Kidney glomerular epithelial cell (primary cell): ENCODE data around the gene PICK1.
"Not testable (repeated sequence)": the region's sequence is repeated elsewhere in the genome, so short reads cannot be mapped to it uniquely, and the experiment has no call there.

Experiments used
- DNase-seq: peaks from one replicate; lab custom pipeline; 2025; lab: John Stamatoyannopoulos, UW

Gene PICK1

GRCh38 chr22:38030311-38031133 lies 26.7 kb upstream of the PICK1 start:
- DNase-seq: no peak

DNA sequence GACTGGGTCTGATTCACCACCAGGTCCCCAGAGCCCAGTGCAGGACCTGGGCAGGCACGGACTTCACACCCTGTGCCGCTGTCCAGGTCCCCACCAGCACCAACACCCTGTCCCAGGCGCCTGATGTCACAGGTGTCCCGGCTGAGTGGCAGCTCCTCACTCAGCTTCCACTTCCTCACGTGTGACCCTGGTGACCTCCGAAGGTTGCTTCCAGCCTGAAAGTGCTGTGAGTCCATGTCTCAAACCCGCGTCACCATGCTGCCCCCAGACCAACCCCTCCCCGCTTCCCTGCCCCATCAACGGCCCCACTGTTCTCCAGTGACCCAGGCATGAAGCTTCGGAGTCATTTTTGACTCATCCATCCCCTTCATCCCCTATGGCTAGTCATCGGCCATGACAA lies 25.7 kb upstream of the PICK1 start:
- no peak for DNase-seq

GRCh38 chr22:38032681-38033521 lies 24.3 kb upstream of the PICK1 start:
- DNase-seq: peak; percentile 39

DNA sequence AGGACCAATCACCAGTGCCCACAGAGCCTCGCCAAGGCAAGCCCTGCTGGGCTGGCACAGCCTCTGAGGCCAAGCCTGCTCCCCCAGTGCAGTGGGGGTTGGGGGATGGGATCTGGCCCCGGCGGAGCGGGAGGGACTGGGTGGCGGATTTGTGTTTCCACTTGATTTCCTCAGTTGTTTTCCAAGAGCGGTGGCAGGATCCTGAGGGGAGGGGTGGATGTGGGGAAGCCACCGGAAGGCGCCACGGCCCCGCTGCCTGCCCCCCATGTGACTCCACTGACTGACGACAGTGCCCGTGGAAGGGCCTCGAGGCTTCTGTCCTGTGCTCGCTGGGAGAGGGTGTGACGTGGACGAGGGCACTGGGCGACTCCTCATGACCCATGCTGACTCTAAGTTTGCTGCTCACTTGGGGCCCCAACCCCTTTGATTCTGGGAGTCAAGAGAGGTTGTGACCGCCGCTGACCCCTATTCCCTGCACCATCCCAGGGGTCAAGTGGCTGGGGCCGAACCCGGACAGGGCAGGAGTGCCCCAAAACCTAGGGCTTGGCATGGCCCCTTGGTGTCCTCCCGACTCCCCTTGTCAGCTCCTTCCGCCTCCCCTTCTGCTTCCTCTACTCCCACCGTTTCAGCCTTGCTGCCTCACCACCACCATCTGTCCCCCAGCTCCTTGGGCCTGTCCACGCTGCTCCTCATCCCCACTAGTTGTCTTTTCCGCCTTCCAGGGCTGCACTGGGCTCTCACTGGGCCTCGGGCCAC lies 23.5 kb upstream of the PICK1 start:
- no peak for DNase-seq

DNA sequence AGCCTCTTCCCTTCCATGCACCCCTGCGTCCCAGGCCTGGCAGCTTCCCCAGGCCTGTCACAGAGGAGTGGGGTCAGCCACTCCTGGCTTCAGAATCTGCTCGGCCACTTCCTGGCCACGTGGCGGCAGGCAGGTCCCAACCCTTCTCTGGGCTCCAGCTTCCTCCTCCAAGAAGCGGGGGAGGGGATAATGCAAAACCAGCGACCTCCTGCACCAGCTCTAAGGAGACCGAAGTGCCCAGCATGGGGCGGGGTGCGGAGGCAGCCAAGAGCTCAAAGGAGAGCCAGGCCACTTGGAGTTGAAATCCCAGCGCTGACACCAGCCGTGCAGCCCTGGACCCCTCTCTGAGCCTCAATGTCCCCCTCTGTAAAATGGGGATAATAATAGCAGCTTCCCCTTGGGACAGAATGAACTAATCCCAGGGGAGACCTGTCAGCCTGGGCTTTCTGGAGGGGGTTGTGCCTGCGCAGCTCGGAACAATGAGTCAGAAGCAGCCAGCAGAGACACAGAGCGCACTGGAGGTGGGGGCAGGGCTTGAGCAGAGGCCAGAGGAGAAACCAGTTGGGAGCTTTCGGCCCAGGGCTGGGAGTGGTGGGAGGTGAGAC lies 22.8 kb upstream of the PICK1 start:
- peak; percentile 78 for DNase-seq

- no peak for DNase-seq
These were observed 22.2 kb upstream of the PICK1 start for GRCh38 chr22:38034884-38035529.

- DNase-seq: no peak
These were observed 21.7 kb upstream of the PICK1 start for GRCh38 chr22:38035530-38035885.

DNA sequence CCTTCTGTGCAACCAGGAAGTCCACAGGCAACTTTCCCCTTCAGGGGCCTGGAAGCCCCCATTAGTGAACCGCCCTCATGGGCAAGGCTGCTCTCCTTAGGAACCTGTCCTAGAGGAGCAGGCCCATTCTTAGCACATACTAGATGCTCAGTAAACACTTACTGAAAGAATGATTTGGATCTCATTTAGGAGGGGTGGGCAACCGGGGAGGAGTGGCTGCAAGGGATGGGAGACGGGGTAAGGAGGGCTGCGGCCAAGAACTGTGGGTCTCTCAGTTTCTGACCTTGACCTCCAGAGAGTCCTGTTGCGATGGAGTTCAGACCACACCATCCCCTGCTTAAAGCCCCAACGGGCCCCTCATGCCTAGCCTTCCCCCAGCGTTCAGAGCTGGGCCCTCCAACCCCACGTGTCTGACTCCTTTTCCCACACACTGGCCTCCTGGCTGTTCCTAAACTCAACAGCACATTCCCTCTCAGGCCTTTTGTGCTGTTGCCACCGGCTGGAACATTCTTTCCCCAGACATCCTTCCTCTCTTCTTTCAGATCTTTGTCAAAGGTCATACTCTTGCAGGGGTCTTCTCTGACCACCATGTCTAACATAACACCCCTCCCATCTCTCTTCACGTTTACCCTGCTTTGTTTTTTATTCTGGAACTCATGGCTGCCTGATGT lies 20.7 kb upstream of the PICK1 start:
- DNase-seq: no peak

DNA sequence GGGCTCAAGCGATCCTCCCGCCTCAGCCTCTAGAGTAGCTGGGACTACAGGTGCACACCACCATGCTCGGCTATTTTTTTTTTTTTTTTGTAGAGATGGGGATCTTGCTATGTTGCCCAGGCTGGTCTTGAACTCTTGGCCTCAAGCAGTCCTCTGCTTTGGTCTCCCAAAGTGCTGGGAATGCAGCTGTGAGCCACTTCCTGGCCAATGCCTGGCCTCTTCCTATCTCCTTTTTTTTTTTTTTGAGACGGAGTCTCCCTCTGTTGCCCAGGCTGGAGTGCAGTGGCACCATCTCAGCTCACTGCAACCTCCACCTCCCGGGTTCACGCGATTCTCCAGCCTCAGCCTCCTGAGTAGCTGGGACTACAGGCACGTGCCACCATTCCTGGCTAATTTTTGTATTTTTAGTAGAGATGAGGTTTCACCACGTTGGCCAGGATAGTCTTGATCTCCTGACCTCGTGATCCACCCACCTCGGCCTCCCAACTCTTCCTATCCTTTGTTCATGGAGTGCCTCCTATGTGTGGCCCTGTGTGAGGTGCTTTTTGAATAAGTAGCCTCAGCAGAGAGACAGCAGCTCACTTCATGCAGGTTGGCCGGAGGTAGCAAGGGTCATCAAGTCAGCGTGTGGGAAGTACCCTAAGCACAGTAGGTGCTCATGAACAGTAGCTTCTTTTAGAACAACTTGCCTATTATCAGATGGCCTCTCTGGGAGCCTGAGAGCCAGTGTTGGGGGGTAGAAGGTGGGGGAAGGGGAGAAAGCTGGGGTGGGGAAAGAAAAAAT lies 19.6 kb upstream of the PICK1 start:
- DNase-seq: not testable (repeated sequence)

- DNase-seq: no peak
These were observed 18.8 kb upstream of the PICK1 start for GRCh38 chr22:38038426-38038825.

- DNase-seq: no peak
These were observed 18.1 kb upstream of the PICK1 start for GRCh38 chr22:38038890-38039812.

DNA sequence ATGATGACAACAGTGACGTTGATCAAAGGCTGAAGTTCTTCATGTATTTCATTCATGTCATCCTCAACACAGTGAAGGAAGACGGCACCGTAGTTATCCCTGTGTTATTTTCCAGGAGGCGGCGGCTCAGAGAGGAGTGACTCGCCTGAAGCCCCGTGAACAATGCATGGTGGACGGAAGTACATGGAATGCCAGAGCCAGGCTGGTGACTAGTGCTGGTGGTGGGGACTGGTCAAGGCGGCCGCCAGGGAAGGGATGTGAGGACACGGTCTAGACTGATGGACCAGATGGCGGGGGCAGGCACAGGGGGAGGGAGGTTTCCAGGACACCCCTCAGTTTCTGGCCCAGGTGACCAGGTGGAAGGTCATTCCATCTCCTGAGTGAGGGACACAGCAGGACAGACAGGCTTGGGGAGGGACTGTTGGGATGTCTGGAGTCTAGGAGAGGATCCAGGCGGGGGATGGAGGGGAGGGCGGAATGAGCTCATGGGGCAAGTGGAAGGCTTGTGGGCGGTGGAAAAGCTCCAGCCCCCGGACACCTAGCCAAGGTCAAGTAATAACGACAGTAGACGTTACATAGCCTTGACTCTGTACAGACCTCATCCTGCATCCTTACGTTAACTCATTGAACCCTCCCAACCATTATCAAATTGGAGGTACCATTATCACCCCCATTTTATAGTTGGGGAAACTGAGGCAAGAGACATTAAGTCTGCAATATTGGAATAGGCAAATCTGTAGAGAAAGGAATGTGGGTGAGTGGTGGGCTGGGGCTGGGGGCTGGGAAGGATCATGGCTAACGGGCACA lies 16.0 kb upstream of the PICK1 start:
- DNase-seq: no peak

DNA sequence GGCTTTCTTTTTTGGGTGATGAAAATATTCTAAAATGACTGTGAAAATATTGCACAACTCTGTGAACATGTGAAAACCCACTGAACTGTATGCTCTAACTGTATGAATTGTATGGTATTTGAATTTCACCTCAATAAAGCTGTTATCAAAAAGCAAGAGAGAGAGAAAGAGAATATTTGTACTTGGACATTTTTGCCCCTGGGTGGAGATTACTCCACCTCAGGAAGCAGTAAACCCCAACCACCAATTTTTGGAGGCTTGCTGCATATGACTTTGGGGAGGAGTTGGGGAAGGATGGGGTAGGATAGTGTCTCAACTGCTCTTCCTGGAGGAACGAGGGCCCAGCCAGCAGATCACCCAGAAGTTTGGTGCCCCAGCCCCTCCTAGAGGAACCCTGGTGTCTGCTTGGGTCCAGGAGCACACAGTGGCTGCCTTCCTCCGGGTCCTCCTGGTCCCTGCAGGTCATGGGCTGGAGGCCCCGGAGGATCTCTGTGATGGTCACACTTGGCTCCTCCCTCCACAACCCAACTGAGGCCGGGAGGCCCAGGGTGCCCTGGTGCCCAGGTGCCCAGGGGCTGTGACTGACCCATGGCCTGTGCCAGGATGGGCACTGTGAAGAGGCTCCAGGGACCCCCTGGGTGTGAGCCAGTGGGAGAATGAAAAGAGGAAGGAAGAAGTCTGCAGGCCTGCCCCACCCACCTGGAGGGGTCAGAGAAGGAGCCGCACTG lies 15.3 kb upstream of the PICK1 start:
- DNase-seq: no peak

GRCh38 chr22:38042488-38042790 lies 14.8 kb upstream of the PICK1 start:
- DNase-seq: no peak

- no peak for DNase-seq
These were observed 13.8 kb upstream of the PICK1 start for GRCh38 chr22:38043151-38044039.

DNA sequence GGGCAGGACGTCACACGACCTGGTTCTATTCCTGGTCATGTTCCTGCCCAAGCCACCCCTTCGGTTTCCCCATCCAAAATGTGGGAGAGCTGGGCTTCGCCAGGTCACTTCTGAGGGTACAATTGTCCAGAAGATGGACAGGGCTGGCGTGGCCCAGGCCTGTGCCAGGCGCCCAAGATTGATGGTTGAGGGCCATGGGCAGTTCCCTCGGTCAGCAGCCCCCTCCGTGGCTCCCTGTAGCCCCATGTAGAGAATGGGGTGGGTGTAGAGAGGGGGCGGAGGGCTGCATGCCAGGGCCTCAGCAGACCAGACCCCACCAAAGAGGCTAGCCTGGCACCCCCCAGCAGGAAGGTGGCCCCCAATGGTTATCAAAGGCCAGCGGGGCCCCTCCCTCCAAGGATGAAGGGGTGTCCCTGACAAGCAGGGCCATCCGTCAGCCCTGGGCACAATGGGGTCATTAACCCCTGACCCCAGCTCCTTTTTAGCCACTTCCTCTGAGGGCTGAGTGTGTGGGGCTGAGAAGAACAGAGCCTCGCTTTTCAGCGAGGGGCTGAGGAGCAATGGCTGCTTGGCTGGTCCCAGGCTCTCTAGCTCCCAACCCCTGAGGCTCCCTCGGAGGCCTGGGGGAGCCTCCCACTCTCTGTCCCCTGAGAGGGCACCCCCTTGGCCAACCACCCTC lies 11.0 kb upstream of the PICK1 start:
- DNase-seq: no peak
